Skin epidermis (tissue), 12 donors: ENCODE results near the gene STK32B.

Experiments
- H3K27ac ChIP-seq, 21 experiments: fragments of 200-600 bp; sonication (generic) in 11 of 21; one replicate each; pipeline ENCODE4 v1.5.0; 2020; ENCODE audit warnings: mild to moderate bottlenecking in 3 of 21, inconsistent platforms in 2 of 21, moderate library complexity in 2 of 21
- H3K4me3 ChIP-seq, 7 experiments: fragments of 200-600 bp; sonication (generic) in 2 of 7; one replicate each; pipeline ENCODE4 v1.5.0; 2020; ENCODE audit warnings: inconsistent platforms in 2 of 7, mild to moderate bottlenecking in 2 of 7, moderate library complexity in 1 of 7

Gene STK32B

GRCh38 chr4:5446595-5447226, 395.4 kb downstream of the STK32B start:
- no peak overlapping the region for H3K27ac ChIP-seq
- no peak overlapping the region for H3K4me3 ChIP-seq

- no peak overlapping the region for H3K27ac ChIP-seq
- no peak overlapping the region for H3K4me3 ChIP-seq
Measured at GRCh38 chr4:5447755-5448154, 396.5 kb downstream of the STK32B start.

- Histone ChIP-seq H3K4me3 (no peak overlapping the region), H3K27ac (no peak overlapping the region)
Measured at GRCh38 chr4:5448221-5448620, 396.9 kb downstream of the STK32B start.

GRCh38 chr4:5451243-5451642, 400.0 kb downstream of the STK32B start:
- H3K27ac ChIP-seq: no peak overlapping the region
- H3K4me3 ChIP-seq: no peak overlapping the region

GRCh38 chr4:5452156-5452555, 400.9 kb downstream of the STK32B start:
- Histone ChIP-seq H3K4me3 (no peak overlapping the region), H3K27ac (no peak overlapping the region)

- Histone ChIP-seq H3K27ac (no peak overlapping the region), H3K4me3 (no peak overlapping the region)
Measured at GRCh38 chr4:5455003-5455585, 403.8 kb downstream of the STK32B start.

GRCh38 chr4:5456296-5456845, 405.1 kb downstream of the STK32B start:
- Histone ChIP-seq H3K4me3 (no peak overlapping the region), H3K27ac (no peak overlapping the region)

GRCh38 chr4:5458676-5459075, 407.4 kb downstream of the STK32B start:
- H3K4me3 ChIP-seq: no peak overlapping the region

GRCh38 chr4:5459236-5459635, 408.0 kb downstream of the STK32B start:
- H3K27ac ChIP-seq: no peak overlapping the region
- no peak overlapping the region for H3K4me3 ChIP-seq

More at GRCh38 chr4:5458676-5459075, 407.4 kb downstream of the STK32B start:
- H3K27ac ChIP-seq: no peak overlapping the region

GRCh38 chr4:5460106-5460801, 409.0 kb downstream of the STK32B start:
- H3K4me3 ChIP-seq: no peak overlapping the region
- H3K27ac ChIP-seq: no peak overlapping the region

GRCh38 chr4:5461477-5461876, 410.2 kb downstream of the STK32B start:
- no peak overlapping the region for H3K4me3 ChIP-seq
- H3K27ac ChIP-seq: no peak overlapping the region

- no peak overlapping the region for H3K4me3 ChIP-seq
- no peak overlapping the region for H3K27ac ChIP-seq
Measured at GRCh38 chr4:5462254-5462835, 411.1 kb downstream of the STK32B start.

GRCh38 chr4:5462896-5463295, 411.6 kb downstream of the STK32B start:
- Histone ChIP-seq H3K27ac (no peak overlapping the region), H3K4me3 (no peak overlapping the region)

GRCh38 chr4:5463361-5463760, 412.1 kb downstream of the STK32B start:
- Histone ChIP-seq H3K27ac (no peak overlapping the region), H3K4me3 (no peak overlapping the region)

- Histone ChIP-seq H3K27ac (no peak overlapping the region), H3K4me3 (no peak overlapping the region)
Measured at GRCh38 chr4:5463936-5464650, 412.8 kb downstream of the STK32B start.

- no peak overlapping the region for H3K27ac ChIP-seq
Measured at GRCh38 chr4:5465529-5465928, 414.2 kb downstream of the STK32B start.

GRCh38 chr4:5465956-5466355, 414.7 kb downstream of the STK32B start:
- no peak overlapping the region for H3K27ac ChIP-seq
- H3K4me3 ChIP-seq: no peak overlapping the region

More at GRCh38 chr4:5465529-5465928, 414.2 kb downstream of the STK32B start:
- H3K4me3 ChIP-seq: no peak overlapping the region

GRCh38 chr4:5467111-5467510, 415.8 kb downstream of the STK32B start:
- Histone ChIP-seq H3K27ac (no peak overlapping the region), H3K4me3 (no peak overlapping the region)

- no peak overlapping the region for H3K27ac ChIP-seq
Measured at GRCh38 chr4:5469151-5469775, 418.0 kb downstream of the STK32B start.

GRCh38 chr4:5469861-5470260, 418.6 kb downstream of the STK32B start:
- H3K4me3 ChIP-seq: no peak overlapping the region
- no peak overlapping the region for H3K27ac ChIP-seq

More at GRCh38 chr4:5469151-5469775, 418.0 kb downstream of the STK32B start:
- H3K4me3 ChIP-seq: no peak overlapping the region
